Activated T-cell treated with anti-CD3 and anti-CD28 coated beads, Interleukin-2, amount 50 U/mL, for 4 hours (primary cell): ENCODE measurements around the gene TMCO5A. TPM values are rescaled to one million over a fixed set of nuclear protein-coding genes. Genes with fewer than 3 reads are reported as not detected.
A peak's percentile ranks its signal among the peaks of the same experiment; 100 is the strongest.

Source experiments
- ATAC-seq, 2 donors: fragments of 200-7000 bp; cut with Tn5 transposase; one replicate each; pipeline ENCODE4 v1.10.0; 2021
- DNase-seq: peaks from one replicate; pipeline ENCODE4 v3.0.0-alpha.2; 2020
- H3K27me3 Mint-ChIP-seq: one replicate; pipeline ENCODE4 v1.8.0; 2021; ENCODE audit warnings: low read depth, mixed read lengths
- H3K36me3 Mint-ChIP-seq: one replicate; pipeline ENCODE4 v1.8.0; 2022; ENCODE audit warnings: mixed read lengths; ENCODE audit not compliant: insufficient read depth
- H3K4me1 Mint-ChIP-seq: one replicate; pipeline ENCODE4 v1.8.0; 2021; ENCODE audit warnings: low read depth, mixed read lengths
- H3K4me3 Mint-ChIP-seq: one replicate; pipeline ENCODE4 v1.8.0; 2021; ENCODE audit warnings: mild to moderate bottlenecking, moderate library complexity, mixed read lengths
- H3K9me3 Mint-ChIP-seq: one replicate; pipeline ENCODE4 v1.8.0; 2021; ENCODE audit warnings: mixed read lengths
- total RNA-seq, 3 donors: library from RNA; stranded (reverse); gene quantifications; one replicate each; pipeline ENCODE4 v1.2.1, GENCODE V29; 2021

Gene TMCO5A
- not detected for total RNA-seq

- Mint-ChIP-seq H3K4me1 (no peaks in the 10 kb centered on the region), H3K36me3 (no peaks in the 10 kb centered on the region), H3K27me3 (no peaks in the 10 kb centered on the region), H3K4me3 (no peak within 1 kb of the TSS), H3K9me3 (no peaks in the 10 kb centered on the region)
- no peak for DNase-seq
- no peak for ATAC-seq
Observed at GRCh38 chr15:37934340-37934739, at the start of gene TMCO5A. Gene TMCO5A, plus strand, starts transcription at chr15:37934640. Its CDS starts 1,684 bp downstream, at chr15:37936324.

- no peaks in the 10 kb centered on the region for H3K36me3 Mint-ChIP-seq
Observed at GRCh38 chr15:37885651-37886050, 48.8 kb upstream of the TMCO5A start.

GRCh38 chr15:37888356-37888755 lies 46.1 kb upstream of the TMCO5A start:
- H3K27me3 Mint-ChIP-seq = peaks cover 10% of the 10 kb centered on the region
- no peak for DNase-seq

More at GRCh38 chr15:37885651-37886050, 48.8 kb upstream of the TMCO5A start:
- no peaks in the 10 kb centered on the region for H3K9me3 Mint-ChIP-seq
- ATAC-seq (no peak), DNase-seq (no peak)
- H3K27me3 Mint-ChIP-seq = peaks cover 10% of the 10 kb centered on the region
- H3K4me3 Mint-ChIP-seq = no peak overlapping the region
- H3K4me1 Mint-ChIP-seq = no peaks in the 10 kb centered on the region

DNA sequence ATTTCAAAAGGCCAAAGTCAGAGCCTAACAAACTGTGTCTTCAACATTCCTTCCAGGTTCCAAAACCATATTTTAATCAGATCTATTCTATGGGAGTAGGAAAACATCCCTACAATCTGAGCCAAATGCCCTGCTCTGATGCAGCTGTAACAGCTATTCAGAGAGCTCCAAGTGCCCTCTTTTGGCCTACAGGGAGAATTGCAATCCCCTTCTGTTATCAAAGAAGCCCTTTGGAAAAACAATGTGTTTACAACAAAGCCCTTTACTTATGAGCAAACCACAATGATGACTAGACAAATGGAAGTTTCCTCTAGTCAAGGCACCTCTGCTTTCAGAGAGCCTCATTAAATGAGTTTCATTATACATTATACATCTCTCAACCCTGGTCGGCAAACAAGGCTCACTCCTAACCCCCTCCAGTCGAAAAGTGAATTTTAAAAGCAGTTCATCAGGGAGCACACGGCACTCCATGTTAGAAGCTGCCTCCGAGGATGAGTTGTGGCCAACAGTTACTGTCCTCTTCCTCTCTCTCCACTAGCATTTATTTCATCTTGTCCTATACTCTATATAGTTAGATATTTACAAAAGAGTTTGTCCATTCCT lies 42.6 kb upstream of the TMCO5A start:
- no peaks in the 10 kb centered on the region for H3K36me3 Mint-ChIP-seq
- H3K9me3 Mint-ChIP-seq = no peaks in the 10 kb centered on the region
- H3K27me3 Mint-ChIP-seq = no peaks in the 10 kb centered on the region
- no peak overlapping the region for H3K4me3 Mint-ChIP-seq
- DNase-seq (no peak), ATAC-seq (peak in 1 of 2 donors; percentile 25)
- no peaks in the 10 kb centered on the region for H3K4me1 Mint-ChIP-seq

More at GRCh38 chr15:37888356-37888755, 46.1 kb upstream of the TMCO5A start:
- ATAC-seq = no peak
- no peaks in the 10 kb centered on the region for H3K9me3 Mint-ChIP-seq
- H3K4me1 Mint-ChIP-seq = no peaks in the 10 kb centered on the region
- H3K36me3 Mint-ChIP-seq = no peaks in the 10 kb centered on the region
- no peak overlapping the region for H3K4me3 Mint-ChIP-seq

- no peaks in the 10 kb centered on the region for H3K4me1 Mint-ChIP-seq
- H3K9me3 Mint-ChIP-seq = no peaks in the 10 kb centered on the region
- H3K4me3 Mint-ChIP-seq = no peak overlapping the region
- H3K27me3 Mint-ChIP-seq = no peaks in the 10 kb centered on the region
- ATAC-seq (no peak), DNase-seq (no peak)
- no peaks in the 10 kb centered on the region for H3K36me3 Mint-ChIP-seq
Observed at GRCh38 chr15:37893309-37893708, 41.1 kb upstream of the TMCO5A start.

DNA sequence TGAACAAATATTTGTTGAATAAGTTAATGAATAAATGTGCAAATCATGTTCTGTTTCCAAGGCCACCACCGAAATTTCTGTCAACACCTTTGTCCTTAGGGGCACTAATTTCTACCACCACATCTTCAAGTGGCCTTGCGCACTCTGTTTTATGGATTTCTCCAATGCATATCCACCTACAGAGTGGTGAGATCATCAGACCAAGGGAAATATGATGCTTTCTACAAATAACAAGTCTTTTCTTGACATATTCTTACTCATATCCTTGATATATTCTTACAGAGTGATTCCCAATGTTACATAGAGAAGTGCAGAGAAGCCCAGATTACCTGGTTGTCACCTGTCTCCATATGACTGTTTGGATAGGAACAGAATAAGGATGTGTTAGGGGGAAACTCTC lies 36.1 kb upstream of the TMCO5A start:
- H3K27me3 Mint-ChIP-seq = peaks cover 3% of the 10 kb centered on the region
- no peaks in the 10 kb centered on the region for H3K9me3 Mint-ChIP-seq
- H3K4me1 Mint-ChIP-seq = no peaks in the 10 kb centered on the region
- no peaks in the 10 kb centered on the region for H3K36me3 Mint-ChIP-seq
- DNase-seq (no peak), ATAC-seq (no peak)
- H3K4me3 Mint-ChIP-seq = no peak overlapping the region

- no peaks in the 10 kb centered on the region for H3K9me3 Mint-ChIP-seq
- no peaks in the 10 kb centered on the region for H3K4me1 Mint-ChIP-seq
- ATAC-seq (no peak), DNase-seq (no peak)
- H3K4me3 Mint-ChIP-seq = no peak overlapping the region
- peaks cover 3% of the 10 kb centered on the region for H3K27me3 Mint-ChIP-seq
- no peaks in the 10 kb centered on the region for H3K36me3 Mint-ChIP-seq
Observed at GRCh38 chr15:37900326-37901221, 33.9 kb upstream of the TMCO5A start.

DNA sequence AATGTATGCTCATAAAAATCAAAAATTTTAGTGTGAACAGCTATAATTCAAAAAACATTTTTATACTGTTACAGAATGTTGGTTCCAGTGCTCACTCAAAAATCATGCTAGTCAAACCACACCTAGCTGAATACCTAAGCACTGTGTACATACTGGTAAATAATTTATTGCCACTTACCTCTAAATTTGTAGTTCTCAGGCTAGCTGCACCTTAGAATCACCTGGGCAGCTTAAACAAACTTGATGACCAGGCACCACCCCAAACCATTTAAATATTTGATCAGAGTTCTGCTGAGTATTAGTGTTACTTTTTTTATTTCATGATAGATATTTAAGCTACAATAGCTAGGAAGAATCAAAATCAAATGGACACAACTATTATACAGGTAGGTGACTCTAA lies 32.3 kb upstream of the TMCO5A start:
- Mint-ChIP-seq H3K27me3 (peaks cover 3% of the 10 kb centered on the region), H3K9me3 (no peaks in the 10 kb centered on the region), H3K4me3 (no peak overlapping the region), H3K4me1 (no peaks in the 10 kb centered on the region), H3K36me3 (no peaks in the 10 kb centered on the region)
- DNase-seq = no peak
- no peak for ATAC-seq

DNA sequence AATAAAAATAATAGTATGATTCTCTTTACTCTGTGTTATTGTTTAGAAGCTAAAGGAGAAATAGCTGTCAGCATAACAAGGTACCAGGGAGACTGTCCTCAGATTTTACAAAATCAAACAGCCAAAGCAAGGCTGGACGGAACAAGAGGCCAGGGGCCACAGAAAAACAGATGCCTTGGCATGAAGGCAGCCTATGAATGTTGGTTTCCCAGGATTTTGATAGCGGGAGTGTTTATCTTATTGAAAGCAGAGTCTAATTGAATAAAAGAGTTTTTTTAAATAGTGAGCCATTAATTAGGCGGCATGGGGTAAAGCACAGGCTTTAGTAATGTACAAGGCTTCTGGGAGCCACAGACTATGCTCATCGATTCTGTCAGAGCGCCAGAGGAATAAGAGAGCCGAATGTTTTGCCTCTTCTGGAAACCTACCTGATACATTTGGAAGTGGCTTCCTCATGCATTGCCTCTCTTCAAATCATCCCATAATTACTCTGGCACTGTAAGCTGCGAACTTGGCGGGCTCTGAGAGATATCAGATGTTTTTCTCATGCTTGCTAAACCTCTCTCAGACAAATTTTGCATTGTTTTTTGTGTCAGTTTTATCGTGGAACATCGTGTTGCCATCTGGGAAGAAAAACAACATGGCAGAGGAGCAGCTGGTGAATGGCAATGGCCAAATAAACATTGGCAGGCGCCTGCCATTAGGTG lies 30.4 kb upstream of the TMCO5A start:
- H3K9me3 Mint-ChIP-seq = no peaks in the 10 kb centered on the region
- H3K4me3 Mint-ChIP-seq = no peak overlapping the region
- DNase-seq (no peak), ATAC-seq (no peak)
- H3K4me1 Mint-ChIP-seq = no peaks in the 10 kb centered on the region
- H3K36me3 Mint-ChIP-seq = no peaks in the 10 kb centered on the region
- peaks cover 3% of the 10 kb centered on the region for H3K27me3 Mint-ChIP-seq

DNA sequence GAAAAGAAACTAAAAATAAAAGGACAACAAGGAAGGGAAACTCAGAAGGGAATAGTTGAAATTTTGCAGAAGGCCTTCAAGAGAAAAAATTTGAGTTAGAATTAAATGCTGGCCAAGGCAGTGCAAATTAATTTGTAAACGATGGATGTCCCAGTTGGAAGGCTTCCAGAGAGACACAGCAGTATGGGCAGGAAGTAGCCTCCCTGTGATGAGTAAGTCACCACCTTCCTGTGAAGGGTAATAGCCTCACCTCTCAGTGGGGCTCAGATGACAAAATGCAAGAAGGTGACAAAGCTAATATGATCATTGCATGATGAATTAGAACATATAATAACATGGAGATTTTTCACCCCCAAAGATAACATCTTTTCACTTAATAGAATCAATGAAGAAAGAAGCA lies 27.3 kb upstream of the TMCO5A start:
- H3K27me3 Mint-ChIP-seq = peaks cover 3% of the 10 kb centered on the region
- no peaks in the 10 kb centered on the region for H3K36me3 Mint-ChIP-seq
- H3K4me3 Mint-ChIP-seq = no peak overlapping the region
- DNase-seq = no peak
- ATAC-seq = no peak
- H3K4me1 Mint-ChIP-seq = no peaks in the 10 kb centered on the region
- no peaks in the 10 kb centered on the region for H3K9me3 Mint-ChIP-seq

- Mint-ChIP-seq H3K9me3 (peaks cover 7% of the 10 kb centered on the region), H3K4me1 (no peaks in the 10 kb centered on the region), H3K27me3 (peaks cover 19% of the 10 kb centered on the region), H3K36me3 (no peaks in the 10 kb centered on the region), H3K4me3 (no peak overlapping the region)
- ATAC-seq (no peak), DNase-seq (no peak)
Observed at GRCh38 chr15:37921527-37922385, 12.7 kb upstream of the TMCO5A start.

DNA sequence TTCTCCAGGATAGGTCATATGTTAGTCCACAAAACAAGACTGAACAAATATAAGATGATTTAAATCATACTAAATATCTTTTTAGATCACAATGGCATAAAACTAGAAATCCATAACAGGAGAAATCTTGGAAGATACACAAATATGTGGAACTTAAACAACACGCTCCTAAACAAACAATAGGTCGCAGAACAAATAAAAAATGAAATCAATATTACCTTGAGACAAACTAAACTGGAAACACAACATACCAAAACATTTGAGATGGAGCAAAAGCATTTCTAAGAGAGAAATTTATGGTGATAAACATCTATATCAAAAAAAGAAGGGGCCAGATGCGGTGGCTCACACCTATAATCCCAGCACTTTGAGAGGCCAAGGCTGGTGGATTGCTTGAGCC lies 8.3 kb upstream of the TMCO5A start:
- no peak for ATAC-seq
- no peak for DNase-seq
- Mint-ChIP-seq H3K9me3 (peaks cover 7% of the 10 kb centered on the region), H3K4me3 (no peak overlapping the region), H3K4me1 (no peaks in the 10 kb centered on the region), H3K36me3 (no peaks in the 10 kb centered on the region), H3K27me3 (peaks cover 15% of the 10 kb centered on the region)

- Mint-ChIP-seq H3K4me3 (no peak overlapping the region), H3K27me3 (peaks cover 2% of the 10 kb centered on the region), H3K36me3 (no peaks in the 10 kb centered on the region), H3K4me1 (no peaks in the 10 kb centered on the region), H3K9me3 (no peaks in the 10 kb centered on the region)
- no peak for ATAC-seq
- no peak for DNase-seq
Observed at GRCh38 chr15:37929238-37929637, 5.2 kb upstream of the TMCO5A start.

GRCh38 chr15:37931321-37931720 lies 3.1 kb upstream of the TMCO5A start:
- DNase-seq = no peak
- no peaks in the 10 kb centered on the region for H3K36me3 Mint-ChIP-seq
- H3K4me3 Mint-ChIP-seq = no peak overlapping the region
- no peaks in the 10 kb centered on the region for H3K9me3 Mint-ChIP-seq
- ATAC-seq = no peak
- no peaks in the 10 kb centered on the region for H3K27me3 Mint-ChIP-seq
- no peaks in the 10 kb centered on the region for H3K4me1 Mint-ChIP-seq
